HG02943 (cell line): ENCODE measurements around the gene DOCK11.

Experiments
- ATAC-seq: cut with Tn5 transposase; IDR thresholded peaks from one replicate; pipeline ENCODE4 v1.9.1; 2021; ENCODE audit warnings: mild to moderate bottlenecking, low read depth, moderate library complexity; ENCODE audit not compliant: unreplicated experiment

The DOCK11 gene

DNA sequence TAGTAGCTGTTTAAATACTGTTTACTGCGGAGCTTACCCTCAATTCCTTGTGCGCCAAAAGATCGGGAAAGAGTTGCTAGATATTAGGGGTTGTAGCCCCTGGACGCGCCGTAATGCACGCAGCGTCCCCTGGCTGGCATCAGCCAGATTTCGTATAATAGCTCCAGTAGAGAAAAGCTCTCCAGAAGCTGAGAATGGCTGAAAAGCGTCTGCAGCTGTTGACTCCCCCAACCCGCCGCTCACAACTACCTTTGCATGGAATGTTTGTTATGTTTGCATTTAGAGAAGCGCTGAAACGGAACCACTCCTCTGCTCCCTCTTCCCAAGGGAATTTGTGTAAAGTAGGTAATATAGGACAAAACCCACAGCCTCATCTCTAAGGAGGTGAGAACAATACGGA lies 3.7 kb downstream of the DOCK11 start:
- no peak for ATAC-seq

DNA sequence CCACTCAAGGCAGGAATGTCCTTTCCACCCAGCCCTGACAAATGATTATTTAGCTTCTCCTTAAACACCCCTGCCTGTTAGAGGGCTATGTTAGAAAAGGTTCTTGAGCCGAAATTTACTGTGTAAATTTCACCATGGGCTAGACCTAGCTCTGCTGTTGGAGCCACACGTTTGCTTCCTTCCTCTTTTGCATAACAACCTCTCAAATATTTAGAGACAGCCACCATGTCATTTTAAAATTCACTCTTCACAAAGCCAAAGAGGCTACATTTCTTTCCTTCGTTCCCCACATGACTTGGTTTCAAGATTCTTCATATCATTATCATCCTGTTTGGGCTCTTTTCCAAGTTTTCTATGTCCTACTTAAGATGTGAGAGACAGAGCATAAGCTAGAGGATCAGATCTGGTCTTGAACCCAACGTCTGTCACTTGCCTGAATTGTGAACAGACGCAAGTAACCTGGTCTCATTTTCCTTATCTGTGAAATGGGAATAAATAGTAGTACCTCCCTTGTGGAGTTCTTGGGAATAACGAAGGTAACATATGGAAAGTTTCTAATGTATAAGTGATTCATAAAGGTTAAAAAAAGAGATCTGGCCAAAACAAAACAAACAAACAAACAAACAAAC lies 6.7 kb downstream of the DOCK11 start:
- no peak for ATAC-seq

- no peak for ATAC-seq
These were observed 7.8 kb downstream of the DOCK11 start for GRCh38 chrX:118503260-118504041.

- ATAC-seq: no peak
These were observed 9.0 kb downstream of the DOCK11 start for GRCh38 chrX:118504581-118504980.

DNA sequence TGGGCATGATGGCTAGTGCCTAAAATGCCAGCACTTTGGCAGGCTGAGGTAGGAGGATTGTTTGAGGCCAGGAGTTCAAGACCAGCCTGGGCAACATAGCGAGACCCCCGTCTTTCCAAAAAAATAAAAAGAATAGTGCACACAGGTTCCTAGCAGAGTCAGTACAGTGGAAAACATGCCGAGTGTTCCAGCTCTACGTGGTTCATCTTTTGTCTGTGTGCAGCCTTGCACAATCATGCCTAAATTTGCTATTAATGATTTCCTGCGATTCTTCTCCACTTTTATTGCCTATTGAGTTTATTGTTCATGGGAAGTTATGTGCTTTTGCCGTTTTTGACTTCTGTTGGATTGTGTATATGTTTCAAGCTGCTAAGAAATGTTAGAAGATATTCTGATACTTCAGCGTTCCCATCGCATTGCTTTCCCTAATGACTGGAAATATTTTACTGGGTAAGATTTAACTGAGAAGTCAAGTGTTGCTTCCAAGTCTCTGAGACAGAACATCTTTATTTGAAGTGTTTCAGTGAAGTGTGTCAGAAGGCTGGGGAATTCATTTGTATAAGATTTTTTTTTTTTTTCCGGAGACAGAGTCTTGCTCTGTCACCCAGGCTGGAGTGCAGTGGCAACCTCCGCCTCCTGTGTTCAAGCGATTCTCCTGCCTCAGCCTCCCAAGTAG lies 11.3 kb downstream of the DOCK11 start:
- ATAC-seq: no peak

GRCh38 chrX:118507766-118508165 lies 12.2 kb downstream of the DOCK11 start:
- no peak for ATAC-seq

- ATAC-seq: no peak
These were observed 12.6 kb downstream of the DOCK11 start for GRCh38 chrX:118508221-118508620.

- ATAC-seq: no peak
These were observed 13.0 kb downstream of the DOCK11 start for GRCh38 chrX:118508635-118509034.

GRCh38 chrX:118510111-118510510 lies 14.5 kb downstream of the DOCK11 start:
- ATAC-seq: no peak

DNA sequence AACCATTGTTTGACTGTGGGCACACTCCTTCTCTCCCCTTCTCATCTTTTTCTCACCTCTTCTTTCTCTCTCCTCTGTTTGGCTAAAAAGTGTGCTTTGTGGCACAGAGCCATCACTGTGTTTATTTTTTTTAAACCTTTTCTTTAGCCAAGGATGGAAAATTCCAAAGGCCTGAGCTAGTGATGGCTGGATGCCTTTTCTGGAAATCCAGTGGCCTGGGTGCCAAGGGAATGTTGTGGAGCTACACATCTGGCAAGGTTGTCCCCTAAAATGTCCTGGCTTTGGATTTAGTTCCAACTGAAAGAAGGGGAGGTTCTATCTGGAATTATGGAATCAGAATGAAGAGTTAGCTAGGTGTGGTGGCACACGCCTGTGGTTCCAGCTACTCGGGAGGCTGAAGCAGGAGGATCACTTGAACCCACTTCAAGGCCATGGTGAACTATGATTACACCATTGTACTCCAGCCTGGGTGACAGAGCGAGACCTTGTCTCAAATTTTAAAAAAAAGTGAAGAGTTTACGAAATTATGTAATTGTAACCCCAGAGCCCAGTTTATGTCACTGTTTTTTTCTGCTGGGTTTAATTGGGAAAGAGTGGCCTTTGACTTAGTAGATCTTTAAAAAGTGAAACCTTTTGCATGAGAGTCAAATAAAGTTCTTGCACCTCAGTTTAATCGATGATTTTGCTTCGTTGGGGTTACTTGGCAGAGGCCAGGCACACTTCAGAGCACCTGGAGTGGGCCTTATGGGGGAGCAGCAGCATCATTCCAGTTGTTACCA lies 17.7 kb downstream of the DOCK11 start:
- no peak for ATAC-seq

- no peak for ATAC-seq
These were observed 24.0 kb downstream of the DOCK11 start for GRCh38 chrX:118519411-118520215.

DNA sequence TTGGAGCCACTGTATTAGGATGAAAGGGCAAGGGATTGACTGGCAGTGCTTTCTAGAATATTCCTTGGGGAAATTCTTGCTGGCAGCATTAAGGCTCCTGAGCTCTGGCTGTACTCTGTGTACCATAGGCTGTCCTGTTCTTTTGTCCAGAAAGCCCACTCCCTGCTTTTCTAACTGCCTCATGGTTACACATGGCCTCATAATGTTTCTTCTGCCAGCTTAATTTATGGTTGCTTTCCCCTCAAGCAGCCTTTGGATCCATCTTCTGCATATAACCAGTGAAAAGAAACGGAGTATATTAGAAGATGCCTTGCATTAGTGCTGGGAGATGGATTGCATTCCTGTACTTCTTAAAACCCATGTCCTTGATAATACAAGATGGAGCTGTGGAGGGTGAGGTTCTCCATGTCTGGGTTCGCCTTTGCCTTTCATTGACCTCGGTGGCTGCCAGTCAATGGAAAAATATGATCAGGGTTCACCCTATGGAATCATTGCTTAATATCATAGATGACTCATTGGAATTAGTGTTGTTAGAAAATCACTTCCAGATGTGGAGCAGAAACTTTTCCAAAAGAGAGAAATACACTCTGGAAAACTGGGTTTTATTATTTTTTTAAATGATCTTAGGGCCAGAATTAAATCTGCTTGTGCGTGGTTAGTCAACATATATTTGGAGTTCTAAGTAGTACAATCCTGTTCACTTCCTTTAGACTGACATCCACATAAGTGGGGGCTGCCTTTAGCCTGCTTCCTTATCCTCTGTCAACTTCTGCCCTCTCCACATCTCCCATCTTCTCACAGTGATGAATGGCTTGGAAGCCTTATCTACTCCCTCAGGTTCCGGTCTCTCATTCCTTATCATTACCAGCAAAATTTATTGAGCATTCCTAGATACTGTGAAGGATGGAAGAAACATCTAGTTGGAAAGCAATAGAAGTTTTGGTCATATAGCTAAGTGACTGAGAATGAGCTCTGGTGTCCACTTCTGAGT lies 24.9 kb downstream of the DOCK11 start:
- ATAC-seq: no peak

- no peak for ATAC-seq
These were observed 25.8 kb downstream of the DOCK11 start for GRCh38 chrX:118521435-118521834.

GRCh38 chrX:118522230-118522926 lies 26.8 kb downstream of the DOCK11 start:
- no peak for ATAC-seq

GRCh38 chrX:118523920-118524319 lies 28.3 kb downstream of the DOCK11 start:
- ATAC-seq: no peak

DNA sequence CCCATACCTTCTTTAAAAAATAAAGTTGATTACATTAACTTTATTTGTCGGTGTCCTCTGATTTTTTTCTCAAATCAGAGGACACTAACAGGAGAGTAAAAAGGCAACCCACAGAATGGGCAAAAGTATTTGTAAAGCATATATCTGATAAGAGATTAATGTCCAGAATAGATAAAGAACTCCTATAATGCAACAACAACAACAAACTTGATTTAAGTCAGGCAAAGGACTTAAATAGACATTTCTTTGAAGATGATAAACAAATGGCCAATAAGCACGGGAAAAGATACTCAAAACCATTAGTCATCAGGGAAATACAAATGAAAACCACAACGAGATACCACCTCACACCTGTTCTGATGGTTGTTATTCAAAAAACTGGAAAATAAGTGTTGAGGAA lies 28.7 kb downstream of the DOCK11 start:
- no peak for ATAC-seq

DNA sequence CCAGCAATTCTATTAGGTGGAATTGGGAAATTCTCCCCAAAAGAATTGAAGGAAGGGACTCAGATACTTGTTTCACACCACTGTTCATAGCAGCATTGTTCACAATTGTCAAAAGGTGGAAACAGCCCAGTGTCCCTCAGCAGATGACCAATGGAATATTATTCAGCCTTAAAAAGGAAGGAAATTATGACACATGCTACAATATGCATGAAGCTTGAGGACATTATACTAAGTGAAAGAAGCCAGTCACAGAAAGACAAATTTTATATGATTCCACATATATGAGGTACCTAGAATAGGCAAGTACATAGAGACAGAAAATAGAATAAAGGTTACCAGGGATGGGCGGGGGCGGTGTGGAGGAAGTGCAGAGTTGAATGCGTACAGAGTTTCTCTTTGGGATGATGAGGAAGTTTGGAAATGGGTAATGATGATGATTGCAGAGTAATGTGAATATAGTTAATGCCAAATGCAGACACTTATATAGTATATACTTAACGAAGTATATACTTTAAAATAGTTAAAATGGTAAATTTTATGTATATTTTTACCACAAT lies 29.6 kb downstream of the DOCK11 start:
- ATAC-seq: no peak

GRCh38 chrX:118526149-118526548 lies 30.5 kb downstream of the DOCK11 start:
- no peak for ATAC-seq
